Transverse colon (tissue), 4 donors: ENCODE measurements around the gene LRP1B.

ENCODE experiments used
- CTCF ChIP-seq, 5 experiments: fragments of 200-600 bp in 3 of 5; fragments of 450-650 bp in 2 of 5; sonication (generic) in 3 of 5; IDR thresholded peaks; 1 replicate in 2 of 5; 2 replicates in 3 of 5; pipeline ENCODE4 v1.5.1; 2016 to 2017; ENCODE audit warnings: antibody characterized with exemption in 5 of 5, inconsistent platforms in 3 of 5, mild to moderate bottlenecking in 2 of 5, moderate library complexity in 1 of 5
- POLR2A ChIP-seq: fragments of 450-650 bp; IDR thresholded peaks from one replicate; pipeline ENCODE4 v1.6.1; 2016; ENCODE audit warnings: antibody characterized with exemption, mild to moderate bottlenecking, moderate library complexity
- POLR2AphosphoS5 ChIP-seq, 3 donors: sonication (generic); formaldehyde crosslinking; IDR thresholded peaks; one replicate each; pipeline ENCODE4 v1.6.1; 2016; ENCODE audit warnings: antibody characterized with exemption in 3 of 3

GRCh38 chr2:140861666-140862065 is 1269.2 kb downstream of the LRP1B start:
- no peak for TF ChIP-seq POLR2A
- TF ChIP-seq CTCF (IDR thresholded peaks at IDR 0.05), result no peak
- no peak for TF ChIP-seq POLR2AphosphoS5 (IDR thresholded peaks at IDR 0.05)
